ENCODE results near the gene KCNJ12. TPM values are rescaled to one million over a fixed set of nuclear protein-coding genes. Genes with fewer than 3 reads are reported as not detected.

The KCNJ12 gene
- total and polyA plus RNA-seq, 5 donors: 9.8 to 13.3 (median 10.0) TPM

GRCh38 chr17:21379080-21379711 lies 3.0 kb downstream of the KCNJ12 start:
- DNase-seq (peak; percentile 48 to 84 (median 78)), ATAC-seq (peak; percentile 22 to 28)
- no peak overlapping the region for H3K27ac ChIP-seq (ENCODE audit: low read length)
- H3K4me3 ChIP-seq (ENCODE audit: low read length): no peak overlapping the region
- H3K27me3 ChIP-seq (ENCODE audit: control insufficient read depth, insufficient read depth): no peaks in the 10 kb centered on the region
- WGBS: 66% methylated on average over 17 of the region's 17 CpGs
- H3K4me1 ChIP-seq (ENCODE audit: control insufficient read depth, insufficient read depth, low read length): peaks cover 8% of the 10 kb centered on the region
- H3K9me3 ChIP-seq (ENCODE audit: control insufficient read depth, low read length): no peaks in the 10 kb centered on the region
- intact Hi-C loops (cut with DNase I): no loop called here

GRCh38 chr17:21380659-21381058 lies 4.5 kb downstream of the KCNJ12 start:
- intact Hi-C loops (cut with DNase I): no loop called here
- Histone ChIP-seq H3K4me1 (ENCODE audit: control insufficient read depth, insufficient read depth, low read length) (peaks cover 8% of the 10 kb centered on the region), H3K27me3 (ENCODE audit: control insufficient read depth, insufficient read depth) (no peaks in the 10 kb centered on the region), H3K27ac (ENCODE audit: low read length) (no peak overlapping the region), H3K4me3 (ENCODE audit: low read length) (no peak overlapping the region), H3K9me3 (ENCODE audit: control insufficient read depth, low read length) (no peaks in the 10 kb centered on the region)
- ATAC-seq (no peak), DNase-seq (peak in 1 of 3 donors; percentile 28)
- WGBS: 91% methylated on average over 3 of the region's 3 CpGs

GRCh38 chr17:21381076-21381706 lies 5.0 kb downstream of the KCNJ12 start:
- Histone ChIP-seq H3K27ac (ENCODE audit: low read length) (no peak overlapping the region), H3K4me3 (ENCODE audit: low read length) (no peak overlapping the region), H3K4me1 (ENCODE audit: control insufficient read depth, insufficient read depth, low read length) (peaks cover 8% of the 10 kb centered on the region), H3K27me3 (ENCODE audit: control insufficient read depth, insufficient read depth) (no peaks in the 10 kb centered on the region), H3K9me3 (ENCODE audit: control insufficient read depth, low read length) (no peaks in the 10 kb centered on the region)
- 94% methylated on average over 6 of the region's 6 CpGs for WGBS
- ATAC-seq (no peak), DNase-seq (peak in 1 of 3 donors; percentile 5)
- intact Hi-C loops (cut with DNase I): no loop called here

GRCh38 chr17:21382560-21383495 lies 6.7 kb downstream of the KCNJ12 start:
- no peak overlapping the region for H3K27ac ChIP-seq (ENCODE audit: low read length)
- 62% methylated on average over 29 of the region's 29 CpGs for WGBS
- peak in 1 of 2 donors; percentile 3 for ATAC-seq
- intact Hi-C loops (cut with DNase I): no loop called here
- no peaks in the 10 kb centered on the region for H3K9me3 ChIP-seq (ENCODE audit: control insufficient read depth, low read length)
- H3K4me1 ChIP-seq (ENCODE audit: control insufficient read depth, insufficient read depth, low read length): peaks cover 10% of the 10 kb centered on the region
- DNase-seq: peak in 1 of 3 donors; percentile 44
- no peak overlapping the region for H3K4me3 ChIP-seq (ENCODE audit: low read length)
- no peaks in the 10 kb centered on the region for H3K27me3 ChIP-seq (ENCODE audit: control insufficient read depth, insufficient read depth)

- WGBS: 69% methylated on average over 10 of the region's 10 CpGs
Observed at GRCh38 chr17:21385281-21385845, 9.2 kb downstream of the KCNJ12 start.

GRCh38 chr17:21387616-21388015 lies 11.5 kb downstream of the KCNJ12 start:
- no peaks in the 10 kb centered on the region for H3K27me3 ChIP-seq (ENCODE audit: control insufficient read depth, insufficient read depth)
- no peak overlapping the region for H3K27ac ChIP-seq (ENCODE audit: low read length)
- intact Hi-C loops (cut with DNase I): no loop called here
- ATAC-seq: no peak
- DNase-seq: no peak
- 58% methylated on average over 5 of the region's 5 CpGs for WGBS
- no peaks in the 10 kb centered on the region for H3K9me3 ChIP-seq (ENCODE audit: control insufficient read depth, low read length)
- no peak overlapping the region for H3K4me3 ChIP-seq (ENCODE audit: low read length)
- peaks cover 9% of the 10 kb centered on the region for H3K4me1 ChIP-seq (ENCODE audit: control insufficient read depth, insufficient read depth, low read length)

More at GRCh38 chr17:21385281-21385845, 9.2 kb downstream of the KCNJ12 start:
- intact Hi-C loops (cut with DNase I): no loop called here
- no peak overlapping the region for H3K27ac ChIP-seq (ENCODE audit: low read length)
- H3K4me1 ChIP-seq (ENCODE audit: control insufficient read depth, insufficient read depth, low read length): peaks cover 9% of the 10 kb centered on the region
- peak in 1 of 3 donors; percentile 38 for DNase-seq
- no peak overlapping the region for H3K4me3 ChIP-seq (ENCODE audit: low read length)
- H3K9me3 ChIP-seq (ENCODE audit: control insufficient read depth, low read length): no peaks in the 10 kb centered on the region
- ATAC-seq: no peak
- H3K27me3 ChIP-seq (ENCODE audit: control insufficient read depth, insufficient read depth): no peaks in the 10 kb centered on the region

- Histone ChIP-seq H3K4me3 (ENCODE audit: low read length) (no peak overlapping the region), H3K4me1 (ENCODE audit: control insufficient read depth, insufficient read depth, low read length) (peaks cover 9% of the 10 kb centered on the region), H3K9me3 (ENCODE audit: control insufficient read depth, low read length) (no peaks in the 10 kb centered on the region), H3K27me3 (ENCODE audit: control insufficient read depth, insufficient read depth) (no peaks in the 10 kb centered on the region), H3K27ac (ENCODE audit: low read length) (no peak overlapping the region)
- ATAC-seq: peak in 1 of 2 donors; percentile 73
- intact Hi-C loops (cut with DNase I): no loop called here
- DNase-seq: peak; percentile 70 to 78 (median 76)
- 51% methylated on average over 12 of the region's 12 CpGs for WGBS
Observed at GRCh38 chr17:21388066-21388465, 11.9 kb downstream of the KCNJ12 start.

GRCh38 chr17:21388944-21389343 lies 12.8 kb downstream of the KCNJ12 start:
- Histone ChIP-seq H3K4me3 (ENCODE audit: low read length) (no peak overlapping the region), H3K9me3 (ENCODE audit: control insufficient read depth, low read length) (no peaks in the 10 kb centered on the region), H3K27me3 (ENCODE audit: control insufficient read depth, insufficient read depth) (no peaks in the 10 kb centered on the region), H3K27ac (ENCODE audit: low read length) (no peak overlapping the region), H3K4me1 (ENCODE audit: control insufficient read depth, insufficient read depth, low read length) (peaks cover 9% of the 10 kb centered on the region)
- DNase-seq: no peak
- ATAC-seq: no peak
- WGBS: 90% methylated on average over 6 of the region's 6 CpGs
- intact Hi-C loops (cut with DNase I): no loop called here

- H3K9me3 ChIP-seq (ENCODE audit: control insufficient read depth, low read length): no peaks in the 10 kb centered on the region
- WGBS: 79% methylated on average over 7 of the region's 7 CpGs
- no peak for ATAC-seq
- peaks cover 9% of the 10 kb centered on the region for H3K4me1 ChIP-seq (ENCODE audit: control insufficient read depth, insufficient read depth, low read length)
- no peak for DNase-seq
- H3K27ac ChIP-seq (ENCODE audit: low read length): no peak overlapping the region
- H3K4me3 ChIP-seq (ENCODE audit: low read length): no peak overlapping the region
- H3K27me3 ChIP-seq (ENCODE audit: control insufficient read depth, insufficient read depth): no peaks in the 10 kb centered on the region
- intact Hi-C loops (cut with DNase I): no loop called here
Observed at GRCh38 chr17:21389394-21389793, 13.2 kb downstream of the KCNJ12 start.

GRCh38 chr17:21390294-21390693 lies 14.1 kb downstream of the KCNJ12 start:
- Histone ChIP-seq H3K4me1 (ENCODE audit: control insufficient read depth, insufficient read depth, low read length) (peaks cover 9% of the 10 kb centered on the region), H3K4me3 (ENCODE audit: low read length) (no peak overlapping the region), H3K9me3 (ENCODE audit: control insufficient read depth, low read length) (no peaks in the 10 kb centered on the region), H3K27ac (ENCODE audit: low read length) (no peak overlapping the region), H3K27me3 (ENCODE audit: control insufficient read depth, insufficient read depth) (no peaks in the 10 kb centered on the region)
- intact Hi-C loops (cut with DNase I): loop anchor here in 1 of 4 donors (10.0 kb wide), 1 partner anchor 55 kb away; no protein-coding TSS in a partner anchor
- DNase-seq (no peak), ATAC-seq (no peak)
- WGBS: 69% methylated on average over 9 of the region's 9 CpGs
